Omental fat pad (tissue), 4 donors: ENCODE data around the gene FPR2. TPM values are rescaled to one million over a fixed set of nuclear protein-coding genes. Genes with fewer than 3 reads are reported as not detected.

ENCODE experiments used
- ATAC-seq: fragments of 150-250 bp; one replicate; pipeline ENCODE4 v1.9.1; 2016; ENCODE audit warnings: mild to moderate bottlenecking, moderate library complexity; ENCODE audit not compliant: low FRiP score
- DNase-seq: peaks from one replicate; pipeline ENCODE4 v3.0.0-alpha.2; 2019; ENCODE audit warnings: low spot score
- CTCF ChIP-seq, 3 donors: fragments of 450-650 bp; IDR thresholded peaks; one replicate each; pipeline ENCODE4 v1.5.1; 2016 to 2017; ENCODE audit warnings: antibody characterized with exemption in 3 of 3, mild to moderate bottlenecking in 3 of 3, moderate library complexity in 2 of 3
- total RNA-seq, 4 donors: library from RNA; depleted of rRNA; stranded (reverse); fragments of >200 nt; gene quantifications; one replicate each; pipeline ENCODE4 v1.1.0, GENCODE V29; 2016

Gene FPR2
- total RNA-seq, 4 donors from 2014 or later = 3.1 to 16.2 (median 7.5) TPM

- ATAC-seq (no peak), DNase-seq (no peak)
- TF ChIP-seq CTCF (IDR thresholded peaks at IDR 0.05) = no peak
These were observed 21.3 kb upstream of the FPR2 start for GRCh38 chr19:51739466-51740213.

- DNase-seq = no peak
- TF ChIP-seq CTCF (IDR thresholded peaks at IDR 0.05) = no peak
- no peak for ATAC-seq
These were observed 20.6 kb upstream of the FPR2 start for GRCh38 chr19:51740356-51740755.

GRCh38 chr19:51742789-51743188 lies 18.2 kb upstream of the FPR2 start:
- DNase-seq (no peak), ATAC-seq (no peak)
- TF ChIP-seq CTCF (IDR thresholded peaks at IDR 0.05) = no peak

- no peak for TF ChIP-seq CTCF (IDR thresholded peaks at IDR 0.05)
- ATAC-seq = no peak
- no peak for DNase-seq
These were observed 17.6 kb upstream of the FPR2 start for GRCh38 chr19:51743405-51743804.

GRCh38 chr19:51746731-51747130 lies 14.2 kb upstream of the FPR2 start:
- TF ChIP-seq CTCF (IDR thresholded peaks at IDR 0.05) = no peak
- DNase-seq (no peak), ATAC-seq (no peak)

GRCh38 chr19:51749979-51750378 lies 11.0 kb upstream of the FPR2 start:
- no peak for ATAC-seq
- no peak for TF ChIP-seq CTCF (IDR thresholded peaks at IDR 0.05)
- DNase-seq = no peak

GRCh38 chr19:51750400-51751094 lies 10.4 kb upstream of the FPR2 start:
- DNase-seq (no peak), ATAC-seq (no peak)
- no peak for TF ChIP-seq CTCF (IDR thresholded peaks at IDR 0.05)
